Mammary epithelial cell (primary cell): Measurements from ENCODE around the gene TES.

Source experiments
- EZH2 ChIP-seq: IDR thresholded peaks from 2 replicates; pipeline ENCODE4 v1.6.1; 2012; ENCODE audit warnings: low read length, inconsistent platforms, borderline replicate concordance
- TF ChIP-seq, protein P1 (sequence below), 2 donors: IDR thresholded peaks in 1 of 2; conservative IDR thresholded peaks in 1 of 2; 2 replicates each; pipeline ENCODE4 v1.5.1; 2011 to 2012; ENCODE audit warnings: inconsistent platforms in 2 of 2, low read length in 2 of 2, mild to moderate bottlenecking in 2 of 2, control low read depth in 1 of 2, low read depth in 1 of 2; ENCODE audit not compliant: insufficient read depth in 1 of 2; ENCODE audit errors: extremely low read depth in 1 of 2

DNA sequence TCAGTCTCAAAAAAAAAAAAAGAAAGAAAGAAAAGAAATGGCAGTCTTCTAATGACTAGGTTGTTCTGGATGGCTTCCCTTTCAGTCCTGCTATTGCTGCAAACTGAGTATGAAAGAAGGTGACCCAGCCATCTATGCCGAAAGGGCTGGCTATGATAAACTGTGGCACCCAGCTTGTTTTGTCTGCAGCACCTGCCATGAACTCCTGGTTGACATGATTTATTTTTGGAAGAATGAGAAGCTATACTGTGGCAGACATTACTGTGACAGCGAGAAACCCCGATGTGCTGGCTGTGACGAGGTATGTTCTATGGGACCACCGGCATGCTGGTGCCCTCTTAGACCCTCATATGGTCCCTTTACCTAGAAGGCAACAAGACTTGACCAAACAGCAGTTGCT lies 41.3 kb downstream of the TES start:
- TF ChIP-seq EZH2 = no peak
- TF ChIP-seq, protein P1, sequence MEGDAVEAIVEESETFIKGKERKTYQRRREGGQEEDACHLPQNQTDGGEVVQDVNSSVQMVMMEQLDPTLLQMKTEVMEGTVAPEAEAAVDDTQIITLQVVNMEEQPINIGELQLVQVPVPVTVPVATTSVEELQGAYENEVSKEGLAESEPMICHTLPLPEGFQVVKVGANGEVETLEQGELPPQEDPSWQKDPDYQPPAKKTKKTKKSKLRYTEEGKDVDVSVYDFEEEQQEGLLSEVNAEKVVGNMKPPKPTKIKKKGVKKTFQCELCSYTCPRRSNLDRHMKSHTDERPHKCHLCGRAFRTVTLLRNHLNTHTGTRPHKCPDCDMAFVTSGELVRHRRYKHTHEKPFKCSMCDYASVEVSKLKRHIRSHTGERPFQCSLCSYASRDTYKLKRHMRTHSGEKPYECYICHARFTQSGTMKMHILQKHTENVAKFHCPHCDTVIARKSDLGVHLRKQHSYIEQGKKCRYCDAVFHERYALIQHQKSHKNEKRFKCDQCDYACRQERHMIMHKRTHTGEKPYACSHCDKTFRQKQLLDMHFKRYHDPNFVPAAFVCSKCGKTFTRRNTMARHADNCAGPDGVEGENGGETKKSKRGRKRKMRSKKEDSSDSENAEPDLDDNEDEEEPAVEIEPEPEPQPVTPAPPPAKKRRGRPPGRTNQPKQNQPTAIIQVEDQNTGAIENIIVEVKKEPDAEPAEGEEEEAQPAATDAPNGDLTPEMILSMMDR (conservative IDR thresholded peaks at IDR 0.05 in 1 of 2, IDR thresholded peaks at IDR 0.05 in 1 of 2; ENCODE audit: extremely low read depth in 1 of 2, insufficient read depth in 1 of 2, low read depth in 1 of 2, low read length in 2 of 2) = no peak
